SH-SY5Y (cell line): ENCODE measurements around the gene VAV2.

Experiments
- GATA2 ChIP-seq: IDR thresholded peaks from 2 replicates; pipeline ENCODE4 v1.6.1; 2011; ENCODE audit warnings: mild to moderate bottlenecking, low read depth, low read length
- GATA3 ChIP-seq: IDR thresholded peaks from 2 replicates; pipeline ENCODE4 v1.6.1; 2011; ENCODE audit warnings: low read depth, mild to moderate bottlenecking, low read length, moderate library complexity

DNA sequence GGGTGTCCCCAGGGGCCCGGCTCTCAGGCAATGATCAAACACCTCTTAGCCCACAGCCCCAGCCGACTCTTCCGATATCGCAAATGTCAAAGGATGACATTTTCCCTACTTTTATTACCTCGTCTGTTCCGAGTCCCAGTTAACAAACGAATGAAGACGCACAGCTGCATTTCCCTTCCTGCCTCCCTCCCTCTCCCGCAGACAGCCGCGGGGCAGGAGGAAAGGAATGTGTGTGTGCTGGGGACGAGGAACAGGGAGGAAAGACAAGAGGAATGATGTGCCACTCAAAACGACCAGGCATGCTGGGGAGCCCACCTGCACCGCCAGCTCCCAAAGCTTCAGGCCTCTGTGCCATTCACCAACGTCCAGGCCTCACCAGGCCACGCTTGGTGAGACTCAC lies 128.1 kb downstream of the VAV2 start:
- no peak for TF ChIP-seq GATA3
- TF ChIP-seq GATA2: no peak
